Lower lobe of right lung (tissue), 2 donors: Measurements from ENCODE around the gene PRR29. TPM values are rescaled to one million over a fixed set of nuclear protein-coding genes. Genes with fewer than 3 reads are reported as not detected.
A peak's percentile ranks its signal among the peaks of the same experiment; 100 is the strongest.

Experiments
- ATAC-seq, 2 donors: fragments of 200-7000 bp; cut with Tn5 transposase; one replicate each; pipeline ENCODE4 v1.9.1; 2020 to 2022; ENCODE audit warnings: mild to moderate bottlenecking in 2 of 2, moderate library complexity in 2 of 2
- DNase-seq: peaks from one replicate; pipeline ENCODE4 v3.0.0-alpha.2; 2020
- H3K27ac ChIP-seq: fragments of 200-600 bp; one replicate; pipeline ENCODE4 v1.8.0; 2022
- H3K27me3 ChIP-seq: fragments of 200-600 bp; one replicate; pipeline ENCODE4 v1.8.0; 2022; ENCODE audit warnings: low read depth
- H3K36me3 ChIP-seq: fragments of 200-600 bp; one replicate; pipeline ENCODE4 v1.8.0; 2022; ENCODE audit warnings: mild to moderate bottlenecking
- H3K4me1 ChIP-seq: fragments of 200-600 bp; one replicate; pipeline ENCODE4 v1.8.0; 2022
- H3K4me3 ChIP-seq: fragments of 200-600 bp; one replicate; pipeline ENCODE4 v1.8.0; 2022; ENCODE audit warnings: mild to moderate bottlenecking
- H3K9me3 ChIP-seq: fragments of 200-600 bp; one replicate; pipeline ENCODE4 v1.8.0; 2022
- intact Hi-C: fragments of 100-400 bp; cut with DNase I; formaldehyde crosslinking; loops from one replicate; pipeline ENCODE4 v1.11.0; 2022
- total RNA-seq: library from RNA; stranded (reverse); fragmentation: NEBNext Ultra II Directional; extraction: Animal tissue kit (Norgen Biotek cat#: 25700); gene quantifications from one replicate; pipeline ENCODE4 v1.2.1, GENCODE V29; 2021
- TF ChIP-seq, protein P1 (sequence below): fragments of 200-600 bp; IDR thresholded peaks from one replicate; pipeline ENCODE4 v1.8.0; 2022; ENCODE audit warnings: antibody characterized with exemption, mild to moderate bottlenecking
- donor health status: DM: no; HTN: yes; CAD: no; lungs with severe emphysema.

PRR29 gene
- total RNA-seq, 1 donor from 2014 or later = 11.3 TPM

DNA sequence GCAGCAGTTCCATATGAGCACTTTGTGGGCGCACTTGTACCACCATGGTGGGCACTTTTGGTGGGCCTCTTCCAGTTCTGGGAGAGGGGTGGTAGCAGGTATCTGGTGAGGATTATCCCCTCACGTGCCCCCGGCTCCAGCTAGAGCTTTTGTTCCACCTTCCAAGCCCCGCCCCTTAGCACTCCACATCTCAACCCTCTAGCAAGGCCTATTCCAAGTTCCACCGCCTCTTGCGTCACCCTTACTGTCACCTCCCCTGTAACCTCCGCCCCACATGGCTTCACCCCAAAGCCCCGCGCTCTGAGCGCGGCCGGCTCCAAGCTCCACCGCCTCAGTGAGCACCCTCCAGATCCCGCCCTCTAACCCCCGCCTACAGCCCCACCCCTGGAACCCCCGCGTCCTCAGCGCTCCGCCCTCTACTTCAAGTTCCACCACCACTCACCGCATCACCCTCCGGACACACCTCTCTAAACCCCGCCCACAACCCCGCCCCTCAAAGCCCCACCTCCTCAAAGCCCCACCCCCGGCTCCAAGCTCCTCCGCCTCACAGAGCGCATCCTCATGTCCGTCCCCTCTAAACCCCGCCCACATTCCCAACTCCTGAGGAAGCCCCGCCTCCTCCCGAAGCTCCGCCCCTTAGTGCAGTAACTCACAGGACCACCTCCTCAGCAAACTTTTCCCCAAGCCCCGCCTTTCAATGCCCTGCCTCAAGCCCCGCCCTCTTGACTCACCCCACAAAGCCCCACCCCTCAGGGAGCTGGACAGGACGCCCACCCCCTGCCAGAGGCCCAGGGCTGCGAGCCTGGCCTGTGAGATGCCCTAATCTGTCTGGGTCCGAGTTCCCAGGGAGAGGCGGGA, 36.6 kb upstream of the PRR29 start:
- no peaks in the 10 kb centered on the region for H3K9me3 ChIP-seq
- peak; percentile 73 for DNase-seq
- intact Hi-C loops = no loop called here
- peaks cover 5% of the 10 kb centered on the region for H3K4me1 ChIP-seq
- H3K36me3 ChIP-seq = no peaks in the 10 kb centered on the region
- ATAC-seq = peak; percentile 65 to 69
- no peaks in the 10 kb centered on the region for H3K27me3 ChIP-seq
- TF ChIP-seq, protein P1, sequence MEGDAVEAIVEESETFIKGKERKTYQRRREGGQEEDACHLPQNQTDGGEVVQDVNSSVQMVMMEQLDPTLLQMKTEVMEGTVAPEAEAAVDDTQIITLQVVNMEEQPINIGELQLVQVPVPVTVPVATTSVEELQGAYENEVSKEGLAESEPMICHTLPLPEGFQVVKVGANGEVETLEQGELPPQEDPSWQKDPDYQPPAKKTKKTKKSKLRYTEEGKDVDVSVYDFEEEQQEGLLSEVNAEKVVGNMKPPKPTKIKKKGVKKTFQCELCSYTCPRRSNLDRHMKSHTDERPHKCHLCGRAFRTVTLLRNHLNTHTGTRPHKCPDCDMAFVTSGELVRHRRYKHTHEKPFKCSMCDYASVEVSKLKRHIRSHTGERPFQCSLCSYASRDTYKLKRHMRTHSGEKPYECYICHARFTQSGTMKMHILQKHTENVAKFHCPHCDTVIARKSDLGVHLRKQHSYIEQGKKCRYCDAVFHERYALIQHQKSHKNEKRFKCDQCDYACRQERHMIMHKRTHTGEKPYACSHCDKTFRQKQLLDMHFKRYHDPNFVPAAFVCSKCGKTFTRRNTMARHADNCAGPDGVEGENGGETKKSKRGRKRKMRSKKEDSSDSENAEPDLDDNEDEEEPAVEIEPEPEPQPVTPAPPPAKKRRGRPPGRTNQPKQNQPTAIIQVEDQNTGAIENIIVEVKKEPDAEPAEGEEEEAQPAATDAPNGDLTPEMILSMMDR = no peak
- peak overlapping the region; percentile 17 for H3K4me3 ChIP-seq
- H3K27ac ChIP-seq = no peak overlapping the region

DNA sequence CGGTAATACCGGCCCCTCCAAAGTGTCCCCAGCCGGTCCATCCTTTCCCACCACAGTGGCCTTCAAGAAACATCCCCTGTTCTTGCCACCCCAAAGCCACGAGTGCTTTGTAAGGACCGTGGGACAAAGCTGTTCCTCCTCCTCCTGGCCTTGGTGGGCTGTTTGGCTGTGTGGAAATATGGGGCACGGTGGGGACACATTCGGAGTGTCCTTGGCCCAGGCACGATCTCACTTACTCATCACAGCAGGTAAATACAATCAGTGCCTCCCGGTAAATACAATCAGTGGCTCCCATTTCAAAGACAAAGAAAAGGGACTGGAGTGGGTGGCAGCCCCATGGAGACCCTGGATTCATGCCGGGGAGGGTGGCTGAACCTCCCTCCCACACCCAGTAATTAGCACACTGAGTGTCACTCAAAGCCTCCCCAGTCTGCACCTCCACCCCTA, 35.8 kb upstream of the PRR29 start:
- DNase-seq = no peak
- peak overlapping the region; percentile 62 for H3K27ac ChIP-seq
- intact Hi-C loops = no loop called here
- H3K27me3 ChIP-seq = no peaks in the 10 kb centered on the region
- ATAC-seq = no peak
- no peaks in the 10 kb centered on the region for H3K36me3 ChIP-seq
- H3K9me3 ChIP-seq = no peaks in the 10 kb centered on the region
- TF ChIP-seq, protein P1 = no peak
- peaks cover 5% of the 10 kb centered on the region for H3K4me1 ChIP-seq
- no peak overlapping the region for H3K4me3 ChIP-seq

DNA sequence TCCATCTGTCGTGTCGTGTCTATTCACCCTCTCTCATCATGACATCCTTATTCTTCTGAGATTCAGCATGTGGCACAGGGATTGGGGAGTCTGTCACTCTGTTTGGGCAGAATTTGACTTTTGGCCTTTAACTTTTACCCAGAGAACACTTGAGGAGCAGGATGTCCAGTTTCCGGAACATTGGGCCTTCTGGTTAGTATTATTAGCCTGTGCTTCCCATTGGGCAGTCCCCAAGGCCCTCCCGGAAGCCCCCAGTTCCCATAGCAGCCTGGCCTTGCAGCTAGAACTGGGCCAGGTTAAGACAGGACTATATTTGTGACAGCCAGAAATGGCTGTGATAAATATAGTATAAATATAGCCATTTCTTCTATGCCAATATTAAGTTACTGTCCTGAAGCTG, 35.0 kb upstream of the PRR29 start:
- Histone ChIP-seq H3K9me3 (no peaks in the 10 kb centered on the region), H3K4me3 (no peak overlapping the region), H3K27ac (peak overlapping the region; percentile 41), H3K36me3 (no peaks in the 10 kb centered on the region), H3K27me3 (no peaks in the 10 kb centered on the region), H3K4me1 (peaks cover 5% of the 10 kb centered on the region)
- no peak for ATAC-seq
- TF ChIP-seq, protein P1 = no peak
- no peak for DNase-seq
- intact Hi-C loops = no loop called here

DNA sequence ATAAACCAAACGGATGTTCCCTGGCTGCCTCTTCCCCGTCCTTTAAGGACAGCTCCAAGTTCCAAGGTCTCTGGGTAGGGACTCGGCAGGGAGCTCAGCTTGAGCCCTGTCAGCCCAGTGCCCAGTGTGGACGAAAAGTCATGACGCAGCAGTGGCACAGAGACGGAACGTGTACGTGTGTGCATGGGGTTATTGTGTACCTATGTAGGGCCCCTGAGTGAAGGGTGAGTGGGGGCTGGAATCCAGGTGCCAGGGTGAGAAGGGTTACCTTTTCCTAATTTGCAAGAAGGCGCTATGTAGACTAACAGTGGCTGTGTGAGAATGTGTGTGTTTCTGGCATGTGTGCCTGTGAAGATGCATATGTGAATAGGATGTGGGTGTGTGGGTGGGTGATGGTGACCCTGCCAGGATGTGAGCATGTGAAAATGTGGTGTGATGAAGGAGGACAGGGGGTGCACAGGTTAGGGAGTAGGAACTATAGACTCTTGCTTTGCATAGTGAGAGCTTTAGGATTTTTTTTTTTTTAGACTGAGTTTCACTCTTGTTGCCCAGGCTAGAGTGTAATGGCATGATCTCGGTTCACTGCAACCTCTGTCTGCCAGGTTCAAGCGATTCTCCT, 31.4 kb upstream of the PRR29 start:
- ATAC-seq = no peak
- intact Hi-C loops = no loop called here
- TF ChIP-seq, protein P1 = no peak

DNA sequence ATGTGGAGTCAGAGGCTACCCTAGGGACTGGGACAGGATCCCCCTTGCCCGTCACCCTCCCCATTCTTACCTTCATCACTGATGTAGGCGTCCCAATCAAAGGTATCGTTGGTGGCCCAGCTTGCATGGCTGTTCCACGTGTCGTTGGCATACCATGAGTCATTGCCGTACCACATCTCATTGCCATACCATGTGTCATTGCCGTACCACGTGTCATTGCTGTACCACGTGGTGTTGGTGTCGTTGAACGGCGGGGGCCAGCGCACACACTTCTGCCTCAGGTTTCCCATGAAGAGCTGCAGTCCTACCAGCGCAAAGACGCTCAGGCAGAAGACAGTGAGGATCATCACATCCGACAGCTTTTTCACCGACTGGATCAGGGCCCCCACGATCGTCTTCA, 30.2 kb upstream of the PRR29 start:
- Histone ChIP-seq H3K9me3 (no peaks in the 10 kb centered on the region), H3K36me3 (no peaks in the 10 kb centered on the region), H3K4me3 (no peak overlapping the region), H3K27me3 (no peaks in the 10 kb centered on the region), H3K27ac (no peak overlapping the region), H3K4me1 (peaks cover 5% of the 10 kb centered on the region)
- intact Hi-C loops = no loop called here
- TF ChIP-seq, protein P1 = no peak
- no peak for DNase-seq
- no peak for ATAC-seq

More for the DNA sequence above, 31.4 kb upstream of the PRR29 start:
- no peak overlapping the region for H3K27ac ChIP-seq
- no peaks in the 10 kb centered on the region for H3K36me3 ChIP-seq
- H3K4me1 ChIP-seq = peaks cover 5% of the 10 kb centered on the region
- no peaks in the 10 kb centered on the region for H3K27me3 ChIP-seq
- DNase-seq = no peak
- no peak overlapping the region for H3K4me3 ChIP-seq
- H3K9me3 ChIP-seq = no peaks in the 10 kb centered on the region
